ENCODE data around the gene DRC1.

Gene DRC1

GRCh38 chr2:26448651-26449050 lies 46.9 kb downstream of the DRC1 start:
- no peak for DNase-seq (ENCODE audit: low spot score)

DNA sequence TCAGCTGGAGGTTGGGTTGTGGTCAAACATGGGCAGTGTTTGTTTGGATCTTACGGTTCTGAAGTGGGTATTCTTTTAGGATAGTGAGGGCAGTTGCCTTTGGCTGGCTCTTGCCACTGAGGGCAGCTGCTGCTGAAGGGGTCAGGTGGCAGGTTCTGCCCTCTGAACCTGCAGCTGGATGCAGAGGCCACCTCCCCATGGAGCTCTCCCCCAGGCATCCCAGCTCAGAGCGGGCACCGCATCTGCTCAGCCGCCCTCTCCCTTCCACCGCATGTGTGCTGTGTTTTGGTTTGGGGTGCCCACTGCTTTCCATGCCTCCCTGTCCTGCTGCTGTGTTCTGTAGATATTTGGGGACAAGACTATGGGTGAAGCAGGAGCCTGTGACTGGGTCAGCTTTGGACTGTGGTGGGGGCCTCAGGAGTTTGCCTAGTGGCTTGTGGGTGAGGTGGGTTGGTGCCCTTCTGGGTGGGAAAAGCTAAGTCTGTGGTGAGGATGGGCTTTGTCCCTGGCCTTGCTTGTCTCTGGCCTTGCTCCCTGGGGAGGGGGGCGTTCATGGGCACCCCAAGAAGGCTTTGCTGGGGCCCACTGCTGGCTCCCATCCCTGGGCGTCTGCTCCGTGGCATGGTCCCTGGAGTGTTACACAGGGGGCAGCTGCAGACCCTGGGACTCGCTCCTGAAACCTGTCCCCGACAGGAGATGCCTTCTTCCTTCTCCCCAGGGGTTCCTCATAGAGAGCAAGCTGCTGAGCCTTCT lies 47.7 kb downstream of the DRC1 start:
- DNase-seq (ENCODE audit: low spot score), result no peak

GRCh38 chr2:26450031-26450635 lies 48.4 kb downstream of the DRC1 start:
- no peak for DNase-seq (ENCODE audit: low spot score)

- no peak for DNase-seq (ENCODE audit: low spot score)
These were observed 50.0 kb downstream of the DRC1 start for GRCh38 chr2:26451700-26452099.

GRCh38 chr2:26453421-26454329 lies 52.0 kb downstream of the DRC1 start:
- no peak for DNase-seq (ENCODE audit: low spot score)

DNA sequence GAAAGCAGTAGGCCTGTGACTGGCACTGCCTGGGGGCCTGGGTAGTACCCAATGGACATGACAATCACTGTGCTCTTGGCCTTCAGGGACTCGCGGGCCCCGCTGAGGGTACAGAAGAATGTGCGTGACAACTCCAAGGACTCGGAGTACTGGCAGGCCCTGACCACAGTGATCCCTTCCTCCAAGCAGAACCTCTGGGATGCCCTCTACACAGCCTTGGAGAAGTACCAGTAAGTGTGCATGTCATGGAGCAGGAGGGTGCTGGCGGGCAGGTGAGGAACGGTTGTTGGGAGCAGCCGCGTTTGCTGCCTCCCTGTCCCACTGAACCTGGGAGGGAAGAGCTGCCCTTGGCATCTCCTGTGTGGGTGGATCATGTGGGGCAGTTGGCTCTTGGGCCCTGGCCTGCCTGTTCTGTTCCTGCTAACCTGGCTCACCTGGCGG lies 52.9 kb downstream of the DRC1 start:
- DNase-seq (ENCODE audit: low spot score), result no peak

- DNase-seq (ENCODE audit: low spot score), result no peak
These were observed 53.4 kb downstream of the DRC1 start for GRCh38 chr2:26455037-26455669.

DNA sequence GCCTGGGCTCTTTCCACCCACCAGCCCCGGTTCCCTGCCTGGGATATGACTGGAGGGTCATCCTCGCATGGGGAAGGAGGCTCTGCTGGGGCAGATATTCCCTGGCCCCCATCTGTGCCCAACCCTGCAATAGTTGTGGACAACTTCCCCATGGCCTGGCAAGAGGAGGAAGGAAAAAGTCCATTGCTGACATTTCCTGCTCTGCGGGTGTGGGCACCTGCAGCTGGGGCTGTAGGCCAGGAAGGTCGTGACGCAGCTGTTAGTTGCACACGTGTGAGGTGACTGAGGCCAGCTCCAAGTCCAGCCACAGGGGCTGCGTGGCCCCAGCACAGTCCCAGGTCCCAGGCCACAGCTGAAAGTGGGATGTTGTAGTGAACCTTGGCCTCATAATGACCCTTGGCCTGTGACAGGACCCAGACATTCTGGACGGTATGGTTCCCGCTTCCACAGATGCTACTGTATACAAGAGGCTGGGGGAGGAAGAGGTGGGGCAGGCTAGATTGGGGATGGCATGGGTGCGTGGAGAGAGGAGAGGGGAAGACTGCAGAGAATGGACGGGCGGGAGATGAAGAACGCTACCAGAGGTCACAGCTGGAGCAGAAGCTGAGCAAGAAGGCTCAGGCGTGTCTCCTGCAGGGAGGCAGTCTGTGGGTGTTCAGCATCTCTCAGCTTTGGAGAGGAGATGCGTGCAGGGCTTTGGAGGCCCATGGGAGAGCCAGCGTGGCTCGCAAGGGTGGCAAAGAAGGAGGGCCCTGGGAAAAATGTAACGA lies 54.1 kb downstream of the DRC1 start:
- DNase-seq (ENCODE audit: low spot score), result no peak

DNA sequence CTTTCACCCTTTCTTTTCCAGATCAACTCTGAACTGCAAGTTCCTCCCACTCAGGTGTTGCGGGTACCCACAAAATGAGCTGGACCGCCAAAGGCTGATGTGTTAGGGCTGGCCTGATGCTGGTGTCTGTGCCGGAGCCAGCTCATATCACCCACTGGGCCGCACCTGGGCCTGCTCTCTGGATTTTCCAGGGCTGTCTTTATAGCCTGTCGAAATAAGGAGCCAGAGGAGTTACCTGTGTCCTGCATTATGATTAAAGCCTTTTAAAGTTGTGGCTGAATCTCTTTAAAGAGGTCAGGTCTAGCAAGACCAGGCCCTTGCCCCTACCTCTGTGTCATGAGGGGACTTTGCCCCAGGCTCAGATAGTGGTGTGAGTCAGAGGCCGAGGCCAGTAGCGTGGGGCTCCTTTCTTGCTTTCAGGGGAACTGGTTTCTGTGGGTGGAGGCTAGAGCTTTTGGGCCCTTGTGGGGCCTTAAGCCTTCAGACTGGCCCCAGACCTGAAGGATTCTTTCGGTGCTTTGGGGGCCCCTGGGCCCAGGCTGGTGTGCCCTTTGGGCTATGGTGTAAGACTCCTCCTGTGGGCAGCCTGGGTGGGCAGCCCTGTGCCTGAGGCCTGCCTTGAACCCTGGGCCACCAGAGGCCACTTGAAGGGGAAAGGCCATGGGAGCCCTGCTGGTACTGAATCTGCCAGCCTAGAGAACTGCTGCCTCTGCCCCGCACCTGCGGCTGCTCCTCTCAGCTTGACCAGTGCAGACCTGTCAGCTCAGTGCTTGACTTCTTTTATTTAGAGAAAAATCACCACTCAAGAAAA lies 54.9 kb downstream of the DRC1 start:
- DNase-seq (ENCODE audit: low spot score), result no peak

DNA sequence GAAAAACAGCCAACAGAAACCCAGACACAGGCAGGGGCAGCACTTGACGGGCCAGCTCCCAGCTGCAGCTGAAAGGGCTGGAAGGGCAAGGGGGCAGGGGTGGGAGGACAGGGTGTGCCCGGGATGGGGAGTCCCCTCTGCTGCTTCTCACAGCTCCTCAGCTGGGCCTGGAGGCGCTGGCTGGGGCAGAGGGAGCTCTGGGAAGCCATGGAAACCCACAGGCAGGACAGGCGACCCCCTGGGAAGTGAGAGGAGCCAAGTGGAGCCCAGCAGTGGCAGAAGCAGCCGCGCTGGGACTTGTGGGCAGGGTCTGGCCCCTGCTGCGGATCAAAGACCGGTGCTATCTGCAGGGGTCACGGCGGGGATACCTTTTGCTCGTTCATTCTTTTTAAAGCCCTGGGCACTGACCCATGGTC lies 55.5 kb downstream of the DRC1 start:
- DNase-seq (ENCODE audit: low spot score), result no peak

- DNase-seq (ENCODE audit: low spot score), result no peak
These were observed 56.1 kb downstream of the DRC1 start for GRCh38 chr2:26457695-26458364.

DNA sequence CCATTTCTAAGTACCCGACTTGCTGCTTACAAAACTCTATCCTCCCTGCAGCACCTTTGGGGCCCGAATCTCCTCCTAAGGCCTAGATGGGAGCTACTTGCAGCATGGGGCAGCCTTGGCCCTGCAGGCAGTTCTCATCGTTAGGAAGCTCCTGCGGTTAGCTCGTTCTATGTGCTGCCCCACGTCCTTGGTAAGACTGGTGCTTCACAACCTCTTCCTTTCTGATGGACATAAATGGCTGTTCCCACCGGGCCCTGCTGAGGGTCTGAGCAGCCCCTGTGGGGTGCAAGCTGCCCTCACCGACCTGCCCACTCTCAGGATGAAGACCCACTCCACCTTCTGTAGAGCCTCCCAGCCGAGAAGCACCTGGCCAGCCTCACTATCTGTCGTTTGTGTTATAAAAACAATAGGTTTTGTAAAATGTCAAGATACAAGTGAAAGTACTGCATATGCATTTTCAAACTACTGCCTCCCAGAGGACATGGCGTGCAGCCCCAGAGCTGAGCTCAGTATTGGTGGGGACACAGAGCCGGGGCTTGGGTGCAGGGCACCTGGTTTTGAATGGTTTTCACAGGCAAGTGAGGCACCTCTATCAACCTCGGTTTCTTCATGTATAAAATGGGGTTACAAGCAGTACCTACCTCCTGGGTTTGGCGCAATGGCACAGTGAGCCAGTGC lies 56.8 kb downstream of the DRC1 start:
- no peak for DNase-seq (ENCODE audit: low spot score)

DNA sequence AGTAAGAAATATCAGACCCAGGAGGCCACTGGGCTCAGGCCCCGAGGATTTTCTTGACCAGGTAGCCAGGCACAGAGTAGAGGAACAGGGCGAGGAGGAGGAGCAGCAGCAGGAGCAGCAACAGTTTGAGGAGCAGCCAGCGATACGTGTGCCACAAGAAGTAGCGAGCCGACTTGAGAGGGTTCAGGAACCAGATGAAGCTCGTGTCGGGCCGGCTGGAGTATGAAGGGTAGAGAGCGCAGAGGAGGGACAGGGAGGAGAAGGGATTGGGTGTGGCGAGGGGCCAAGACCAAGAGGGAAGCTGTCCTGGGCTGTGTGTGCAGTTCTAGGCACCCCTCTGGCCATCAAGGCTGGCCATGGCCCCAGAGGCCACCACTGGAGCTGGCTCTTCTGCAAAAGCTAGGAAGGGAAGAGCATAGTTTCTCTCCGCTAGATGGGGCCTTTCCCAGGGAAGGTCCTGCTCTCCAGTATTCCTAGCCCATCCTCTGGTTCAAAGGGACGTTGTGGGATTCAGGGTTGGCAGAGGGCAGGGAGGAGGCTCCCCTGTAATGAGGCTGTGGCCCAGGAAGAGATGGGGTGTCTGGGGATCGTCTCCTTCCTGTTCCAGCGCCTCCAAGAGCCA lies 58.4 kb downstream of the DRC1 start:
- no peak for DNase-seq (ENCODE audit: low spot score)

DNA sequence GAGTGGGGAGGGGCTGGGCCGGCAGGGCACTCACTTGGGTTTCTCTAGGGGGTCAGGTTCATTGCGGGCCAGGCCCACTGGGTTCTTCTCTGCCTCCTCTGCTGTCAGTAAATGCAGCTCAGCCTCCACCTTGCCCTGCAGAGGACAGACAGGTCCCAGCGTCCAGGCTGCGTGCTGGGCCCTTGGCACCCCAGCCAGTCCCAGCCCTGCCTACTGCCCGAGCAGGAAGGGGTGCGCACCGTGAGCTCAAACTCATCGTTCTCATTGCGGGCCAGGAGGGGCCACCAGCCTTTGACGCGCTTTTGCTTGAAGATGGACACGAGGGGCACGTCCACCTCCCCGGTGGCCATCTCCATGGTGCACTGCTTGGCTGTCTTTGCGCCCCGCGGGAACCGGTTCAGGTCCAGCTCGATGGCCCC lies 58.9 kb downstream of the DRC1 start:
- no peak for DNase-seq (ENCODE audit: low spot score)

DNA sequence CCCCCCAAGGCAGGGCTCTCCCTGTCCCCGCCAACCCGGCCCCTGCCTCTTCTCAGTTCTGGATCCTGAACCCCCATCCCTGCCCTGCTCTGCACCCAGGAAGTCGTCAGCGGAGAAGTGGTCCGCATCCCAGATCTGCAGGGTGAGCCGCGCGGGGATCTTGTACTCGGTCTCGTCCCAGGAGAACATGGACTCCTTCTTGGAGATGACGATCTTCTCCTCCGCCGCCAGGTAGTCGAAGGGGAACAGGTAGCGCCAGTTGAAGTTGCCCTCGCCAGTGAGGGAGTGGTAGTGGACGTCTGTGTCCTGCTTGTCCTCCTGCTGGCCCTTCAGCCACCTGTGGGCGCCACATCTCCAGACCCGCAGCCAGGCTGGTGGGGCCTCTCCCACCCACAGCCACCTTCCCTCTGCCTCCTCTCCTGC lies 59.9 kb downstream of the DRC1 start:
- DNase-seq (ENCODE audit: low spot score), result no peak

DNA sequence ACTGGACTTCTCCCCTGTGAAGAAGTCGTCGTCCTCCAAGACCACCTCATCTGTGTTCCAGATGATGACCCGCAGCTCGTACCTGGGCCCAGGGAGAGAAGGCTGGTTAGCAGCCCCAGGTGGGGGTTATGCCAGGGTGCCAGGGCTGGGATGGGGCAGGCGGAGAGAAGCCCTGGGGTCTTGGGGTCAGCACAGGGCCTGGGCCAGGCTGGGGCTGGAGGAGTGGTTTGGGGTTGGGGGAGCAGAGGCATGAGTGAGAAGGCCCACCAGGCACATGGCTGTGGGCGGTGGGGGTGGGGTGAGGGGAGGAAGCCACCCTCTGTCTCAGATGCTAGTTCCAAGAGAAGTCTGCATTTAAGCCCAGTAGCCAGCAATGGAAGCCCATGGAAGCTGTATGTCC lies 60.4 kb downstream of the DRC1 start:
- DNase-seq (ENCODE audit: low spot score), result no peak

- no peak for DNase-seq (ENCODE audit: low spot score)
These were observed 61.0 kb downstream of the DRC1 start for GRCh38 chr2:26462511-26463243.
